ENCODE results near the gene DDX28.
"Not testable (repeated sequence)": the region's sequence is repeated elsewhere in the genome, so short reads cannot be mapped to it uniquely, and the experiment has no call there.

GRCh38 chr16:67998779-67999688 is 24.0 kb downstream of the DDX28 start, which contains the start of gene DPEP2:
- TF ChIP-seq POLR2AphosphoS5 (IDR thresholded peaks at IDR 0.05; ENCODE audit: borderline replicate concordance, low read depth, low read length); EZH2 (IDR thresholded peaks at IDR 0.05); FOXP2 (optimal IDR thresholded peaks at IDR 0.05; ENCODE audit: control extremely low read depth, extremely low read length, insufficient read depth): not testable (repeated sequence)
